Activated T-helper 1 cell treated with Interleukin-2 at 50 U/mL for 16 hours (primary cell): Measurements from ENCODE around the gene PKHD1.

Source experiments
- DNase-seq: peaks from one replicate; pipeline ENCODE4 v3.0.0-alpha.2; 2020; ENCODE audit warnings: low read depth

The PKHD1 gene, protein sequence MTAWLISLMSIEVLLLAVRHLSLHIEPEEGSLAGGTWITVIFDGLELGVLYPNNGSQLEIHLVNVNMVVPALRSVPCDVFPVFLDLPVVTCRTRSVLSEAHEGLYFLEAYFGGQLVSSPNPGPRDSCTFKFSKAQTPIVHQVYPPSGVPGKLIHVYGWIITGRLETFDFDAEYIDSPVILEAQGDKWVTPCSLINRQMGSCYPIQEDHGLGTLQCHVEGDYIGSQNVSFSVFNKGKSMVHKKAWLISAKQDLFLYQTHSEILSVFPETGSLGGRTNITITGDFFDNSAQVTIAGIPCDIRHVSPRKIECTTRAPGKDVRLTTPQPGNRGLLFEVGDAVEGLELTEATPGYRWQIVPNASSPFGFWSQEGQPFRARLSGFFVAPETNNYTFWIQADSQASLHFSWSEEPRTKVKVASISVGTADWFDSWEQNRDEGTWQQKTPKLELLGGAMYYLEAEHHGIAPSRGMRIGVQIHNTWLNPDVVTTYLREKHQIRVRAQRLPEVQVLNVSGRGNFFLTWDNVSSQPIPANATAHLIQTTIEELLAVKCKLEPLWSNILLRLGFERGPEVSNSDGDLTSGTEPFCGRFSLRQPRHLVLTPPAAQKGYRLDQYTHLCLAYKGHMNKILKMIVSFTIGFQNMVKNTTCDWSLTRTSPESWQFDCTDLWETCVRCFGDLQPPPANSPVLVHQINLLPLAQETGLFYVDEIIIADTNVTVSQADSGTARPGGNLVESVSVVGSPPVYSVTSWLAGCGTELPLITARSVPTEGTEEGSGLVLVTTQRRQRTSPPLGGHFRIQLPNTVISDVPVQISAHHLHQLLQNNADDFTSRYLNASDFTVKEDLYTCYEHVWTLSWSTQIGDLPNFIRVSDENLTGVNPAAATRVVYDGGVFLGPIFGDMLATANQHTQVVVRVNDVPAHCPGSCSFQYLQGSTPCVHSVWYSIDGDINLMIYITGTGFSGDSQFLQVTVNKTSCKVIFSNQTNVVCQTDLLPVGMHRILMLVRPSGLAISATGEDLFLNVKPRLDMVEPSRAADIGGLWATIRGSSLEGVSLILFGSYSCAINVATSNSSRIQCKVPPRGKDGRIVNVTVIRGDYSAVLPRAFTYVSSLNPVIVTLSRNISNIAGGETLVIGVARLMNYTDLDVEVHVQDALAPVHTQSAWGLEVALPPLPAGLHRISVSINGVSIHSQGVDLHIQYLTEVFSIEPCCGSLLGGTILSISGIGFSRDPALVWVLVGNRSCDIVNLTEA (N-terminal part only)

DNA sequence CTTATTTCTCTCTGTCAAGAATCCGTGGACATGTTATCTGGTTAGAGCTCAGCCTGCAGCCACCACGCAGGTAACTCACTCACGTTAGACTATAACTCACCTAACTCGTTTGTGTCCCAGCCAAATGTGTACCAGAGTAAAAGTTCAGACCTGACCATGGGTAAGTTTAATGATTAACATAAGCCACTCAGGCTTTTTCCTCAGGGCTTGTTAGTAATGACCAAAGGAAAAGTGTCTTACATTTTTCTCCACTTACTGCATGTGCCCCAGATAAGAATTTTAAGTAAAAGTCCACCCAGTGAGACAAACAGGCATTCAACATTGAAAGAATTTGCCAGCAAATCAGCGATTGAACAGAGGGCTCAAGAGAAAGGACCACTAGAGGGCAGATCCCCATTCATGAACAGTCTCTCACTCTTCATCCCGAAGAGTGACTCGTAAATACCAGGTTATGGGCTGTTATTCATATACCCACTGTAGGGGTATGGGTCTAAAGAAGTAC is at the start of gene PKHD1:
Gene PKHD1, minus strand, starts transcription at position 116 of the 502 bp plus-strand sequence. CDS start 2,680 bp downstream, outside the sequence.
- DNase-seq, result no peak

DNA sequence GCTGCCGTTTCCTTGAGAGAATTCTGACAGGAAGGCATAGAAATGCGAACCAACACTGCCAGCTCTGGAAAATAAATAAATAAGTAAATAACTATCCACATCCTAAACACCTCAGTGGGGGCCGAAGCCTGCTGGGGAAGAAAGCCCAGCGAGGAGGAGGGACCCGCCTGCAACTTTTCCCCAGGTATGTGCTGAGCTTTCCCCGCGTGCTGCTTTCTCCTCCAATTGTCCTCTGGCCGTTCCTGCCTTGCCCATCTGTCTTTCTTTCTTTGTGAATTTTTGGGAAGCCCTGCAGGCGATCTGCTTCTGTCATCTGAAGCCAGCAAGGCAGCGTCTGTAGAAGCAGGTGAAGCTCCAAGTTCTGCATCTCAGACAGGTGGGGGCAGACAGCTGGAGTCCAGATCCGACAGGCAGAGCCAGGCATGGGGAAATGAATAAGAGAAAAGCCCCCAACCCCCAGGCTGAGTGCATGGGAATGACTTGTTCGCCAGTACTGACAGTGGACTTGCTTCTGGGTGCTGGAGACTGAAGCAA is 49.6 kb upstream of the PKHD1 start:
- no peak for DNase-seq

DNA sequence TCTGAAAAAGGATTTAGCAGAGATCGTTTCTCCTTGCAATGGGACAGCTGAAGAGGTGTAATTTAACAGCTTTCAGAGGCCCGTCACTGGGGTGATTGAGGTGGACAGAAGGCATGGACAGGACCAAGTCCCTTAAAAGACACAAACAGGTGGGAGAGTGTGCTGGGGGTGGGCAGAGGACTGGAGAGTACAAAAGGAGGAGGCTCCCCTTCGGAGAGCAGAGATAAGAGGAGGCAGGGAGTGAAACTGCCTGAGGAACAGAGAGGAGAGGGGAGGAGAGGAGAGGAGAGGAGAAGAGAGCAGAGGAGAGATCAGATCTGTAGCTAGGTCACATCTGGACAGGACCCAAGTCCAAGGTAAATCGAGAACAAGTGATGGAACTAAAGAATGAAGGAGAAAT is 48.6 kb upstream of the PKHD1 start:
- DNase-seq, result no peak

DNA sequence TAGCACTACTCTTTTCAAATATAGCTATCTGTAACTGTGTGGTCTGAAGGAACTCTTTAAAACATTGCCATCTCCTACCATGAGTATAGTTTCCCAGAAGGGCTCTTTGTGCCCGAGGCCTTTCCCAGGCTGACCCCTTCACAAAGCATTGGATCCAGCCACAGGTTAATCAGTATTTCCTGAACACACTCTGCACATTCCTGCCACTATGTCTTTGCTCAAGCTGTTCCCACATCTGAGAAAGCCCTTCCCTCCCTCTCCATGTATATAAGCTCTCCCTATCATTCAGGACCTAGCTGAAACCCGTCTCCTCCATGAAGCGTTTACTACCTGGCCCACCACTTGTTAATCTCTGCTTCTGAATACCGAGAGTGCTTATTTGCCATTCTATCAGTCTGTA is 47.8 kb upstream of the PKHD1 start:
- no peak for DNase-seq

DNA sequence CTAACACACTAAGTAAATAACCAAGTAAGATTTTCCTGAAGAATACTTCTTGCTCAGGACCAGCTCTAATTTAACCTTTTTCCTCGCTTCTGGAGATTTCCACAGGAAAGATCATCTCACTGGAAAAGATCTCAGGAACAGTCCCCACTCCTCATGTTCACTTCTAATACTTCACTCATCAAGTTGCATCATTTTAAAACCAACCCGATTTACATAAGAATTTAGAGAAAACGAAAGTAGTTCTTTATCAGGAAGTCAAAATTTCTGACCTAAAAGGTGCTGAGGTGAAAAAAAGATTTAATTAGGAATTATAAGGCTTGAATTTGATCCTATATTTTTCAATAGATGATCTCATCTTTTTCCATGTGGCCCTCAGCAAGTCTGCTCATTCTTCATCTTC is 46.6 kb upstream of the PKHD1 start:
- no peak for DNase-seq

DNA sequence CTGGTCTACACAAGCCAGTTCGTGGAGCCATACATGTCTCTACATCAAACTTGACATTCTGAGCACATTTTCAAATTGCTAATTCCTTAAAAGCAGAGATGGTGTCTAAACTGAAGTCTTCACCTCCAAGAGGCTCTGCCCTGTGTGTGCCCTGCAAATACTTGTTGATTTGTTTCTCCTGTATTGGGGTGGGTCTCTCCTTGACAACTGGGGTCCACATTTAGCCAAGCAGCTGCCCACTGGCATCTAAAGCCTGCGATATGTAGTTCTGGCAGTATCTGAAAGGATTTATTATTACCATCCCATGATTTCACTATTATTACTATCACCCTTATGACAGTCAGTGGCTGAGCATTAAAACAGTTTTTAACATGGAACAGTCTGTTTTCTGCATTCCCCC is 45.9 kb upstream of the PKHD1 start:
- DNase-seq, result no peak

DNA sequence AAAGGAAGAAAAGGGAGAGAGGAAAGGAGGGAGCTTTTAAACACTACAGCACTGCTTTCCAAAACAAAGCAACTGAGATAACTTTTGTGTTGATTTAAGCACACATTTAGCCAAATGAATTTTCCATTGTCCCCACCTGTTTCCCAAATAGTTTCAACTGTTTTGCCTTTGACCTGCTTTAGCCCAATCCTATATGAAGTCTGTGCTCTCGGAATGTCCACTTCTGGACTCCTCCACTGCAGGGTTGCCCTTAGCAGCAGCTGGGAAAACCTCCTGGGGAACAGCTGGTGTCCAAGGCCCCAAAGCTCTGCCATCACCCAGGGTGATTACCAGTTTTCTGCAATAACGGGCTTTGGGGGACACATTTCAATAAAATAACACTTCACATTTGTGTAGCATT is 44.9 kb upstream of the PKHD1 start:
- no peak for DNase-seq

DNA sequence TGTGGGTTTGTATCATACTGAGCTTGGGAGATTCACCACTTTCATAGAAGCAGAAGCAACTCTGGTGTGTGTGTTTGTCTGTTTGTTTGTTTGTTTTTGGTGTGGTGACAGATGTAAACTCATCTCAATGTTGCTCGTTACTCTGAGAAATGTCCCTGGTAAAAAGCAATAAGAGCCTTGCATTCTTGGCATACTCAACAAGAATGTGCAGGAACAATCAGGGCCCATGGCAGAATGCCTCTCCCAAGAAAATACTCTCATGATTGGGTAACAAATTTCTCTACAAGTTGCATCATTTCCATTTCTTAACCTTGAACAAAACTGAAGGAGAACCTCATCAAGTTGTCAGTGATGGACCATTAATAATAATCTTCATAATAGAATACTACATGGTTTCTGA is 43.0 kb upstream of the PKHD1 start:
- no peak for DNase-seq

DNA sequence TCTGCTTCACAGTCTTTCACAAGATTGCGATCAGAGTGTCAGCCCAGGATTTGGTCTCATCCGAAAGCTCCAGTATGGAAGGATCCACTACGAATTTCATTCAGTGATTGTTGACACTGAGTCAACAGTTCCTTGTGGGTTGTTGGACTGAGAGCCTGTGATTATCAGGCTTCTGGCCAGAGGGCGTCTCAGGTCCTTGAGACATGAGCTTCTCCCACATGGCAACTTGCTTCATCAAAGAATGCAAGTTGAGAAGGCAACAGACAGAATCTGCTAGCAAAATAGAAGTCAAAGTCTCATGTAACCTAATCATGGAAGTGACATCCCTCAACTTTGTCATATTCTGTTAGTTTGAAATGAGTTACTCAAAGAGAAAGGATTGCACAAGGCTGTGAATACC is 40.5 kb upstream of the PKHD1 start:
- DNase-seq, result no peak

DNA sequence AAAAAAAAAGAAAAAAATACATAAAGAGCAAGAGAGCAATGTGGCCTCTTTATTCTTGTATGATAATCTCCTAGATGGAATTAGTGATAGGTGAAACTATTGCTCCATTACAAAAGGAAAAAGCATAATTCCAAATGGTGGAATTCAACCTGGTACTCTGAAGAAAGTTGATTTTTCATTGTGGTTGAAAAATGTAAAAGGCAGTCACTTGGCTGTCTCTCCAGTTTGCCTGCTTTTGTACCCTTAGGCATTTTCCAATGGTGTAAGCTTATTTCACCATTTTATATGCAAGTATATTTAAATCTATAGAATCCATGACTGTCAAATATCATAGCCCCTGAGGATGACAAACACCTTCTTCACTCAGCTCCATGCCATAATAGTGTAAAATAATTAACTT is 38.8 kb upstream of the PKHD1 start:
- DNase-seq, result no peak

DNA sequence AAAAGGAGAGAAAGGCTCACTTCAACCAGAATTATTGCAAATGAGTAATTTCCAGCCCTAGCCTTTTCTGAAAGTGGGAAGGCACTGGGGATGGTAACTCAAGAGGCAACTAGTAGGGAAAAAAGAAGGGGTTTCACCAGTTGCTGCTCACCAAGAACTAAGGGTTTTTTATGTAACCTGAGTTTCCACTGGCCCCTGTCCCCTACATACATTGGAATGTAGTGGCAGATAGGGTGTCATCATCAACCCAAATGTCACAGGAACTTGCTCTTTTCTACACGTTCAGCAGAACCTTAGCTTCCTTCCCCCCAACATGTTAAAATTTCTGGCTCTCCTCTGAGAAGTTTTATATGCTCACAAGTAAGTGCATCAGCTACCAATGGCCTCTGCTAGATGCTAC is 38.2 kb upstream of the PKHD1 start:
- no peak for DNase-seq

DNA sequence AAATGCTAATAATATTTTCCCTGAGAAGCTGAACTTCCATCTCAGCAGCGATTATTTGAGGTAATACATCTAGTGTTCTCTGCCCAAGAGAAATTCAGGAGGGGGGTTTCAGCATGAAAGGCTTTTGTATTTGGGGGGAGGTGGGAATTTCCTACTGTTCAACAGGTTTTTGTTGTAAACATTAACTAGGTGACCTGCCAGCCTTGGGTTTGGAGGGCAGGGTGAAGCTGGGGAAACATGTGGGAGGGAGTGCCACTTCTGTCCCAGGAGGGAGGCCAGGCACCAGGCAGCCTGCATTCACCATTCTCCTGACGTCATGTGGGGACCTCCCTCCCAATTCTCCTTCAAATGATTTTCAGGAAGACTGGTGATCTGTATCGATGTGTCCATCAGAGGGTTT is 37.7 kb upstream of the PKHD1 start:
- DNase-seq, result no peak

DNA sequence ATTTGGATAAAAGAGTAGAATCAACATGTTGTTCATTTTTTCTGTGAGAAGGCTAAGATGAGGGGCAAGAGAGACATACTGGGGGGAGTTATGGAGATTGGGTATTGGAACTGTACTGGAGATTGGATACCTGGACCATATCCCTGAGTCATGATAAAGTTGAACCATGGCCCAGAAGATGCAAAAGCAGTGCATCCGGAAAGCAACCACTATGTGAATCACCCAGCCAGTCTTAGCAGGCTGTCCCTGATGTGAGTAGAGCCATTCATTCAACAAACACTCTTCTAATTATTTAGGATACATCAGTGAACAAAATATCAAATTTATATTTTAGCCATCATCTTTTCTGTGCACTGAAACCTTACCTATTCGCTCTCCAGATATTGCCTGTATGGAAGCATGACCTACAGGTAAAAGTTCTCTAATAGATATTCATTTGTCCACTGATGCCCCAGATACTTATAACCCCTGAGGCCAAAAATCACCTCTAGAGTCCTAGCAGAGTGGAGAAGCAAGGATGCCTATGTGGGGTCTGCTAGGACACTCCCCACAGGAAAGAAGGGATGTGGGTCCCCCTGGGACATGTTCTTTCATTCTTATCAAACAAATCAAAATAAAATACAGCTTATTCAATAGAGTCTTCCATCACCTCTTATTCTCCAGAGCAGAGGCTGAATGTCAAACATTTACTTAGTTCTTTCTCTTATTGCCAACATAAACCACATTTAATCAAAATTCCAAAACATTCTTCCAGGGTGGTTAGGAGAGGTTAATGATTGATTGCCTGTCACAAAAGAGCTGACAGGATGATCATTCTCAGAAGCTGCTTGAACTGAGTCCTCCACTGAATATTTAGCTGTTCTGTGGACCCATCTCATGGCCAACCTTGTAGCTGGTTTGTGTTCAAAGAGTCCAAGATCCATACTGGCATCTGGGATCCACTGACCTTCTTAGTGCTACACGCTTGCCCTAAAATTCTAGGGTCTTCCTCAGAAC is 37.0 kb upstream of the PKHD1 start:
- no peak for DNase-seq

DNA sequence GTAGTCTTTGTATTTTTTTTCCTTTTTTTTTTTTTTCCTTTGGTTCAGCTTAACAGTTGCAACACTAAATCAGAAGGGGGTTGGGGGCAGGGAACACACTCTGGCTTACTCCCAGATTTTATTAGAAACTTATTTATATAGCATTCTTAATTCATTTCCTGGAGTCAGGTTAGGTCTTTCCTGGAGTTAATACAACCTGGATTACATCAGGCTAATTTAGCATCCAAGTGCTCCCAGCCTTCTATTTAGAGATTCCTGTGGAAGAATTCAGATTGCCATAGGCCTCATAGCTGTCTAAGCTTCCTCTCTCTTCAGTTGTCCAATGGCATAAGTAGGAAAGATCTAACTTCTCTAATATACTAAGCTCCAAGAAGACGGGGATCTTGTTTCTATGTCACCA is 35.8 kb upstream of the PKHD1 start:
- DNase-seq, result no peak

DNA sequence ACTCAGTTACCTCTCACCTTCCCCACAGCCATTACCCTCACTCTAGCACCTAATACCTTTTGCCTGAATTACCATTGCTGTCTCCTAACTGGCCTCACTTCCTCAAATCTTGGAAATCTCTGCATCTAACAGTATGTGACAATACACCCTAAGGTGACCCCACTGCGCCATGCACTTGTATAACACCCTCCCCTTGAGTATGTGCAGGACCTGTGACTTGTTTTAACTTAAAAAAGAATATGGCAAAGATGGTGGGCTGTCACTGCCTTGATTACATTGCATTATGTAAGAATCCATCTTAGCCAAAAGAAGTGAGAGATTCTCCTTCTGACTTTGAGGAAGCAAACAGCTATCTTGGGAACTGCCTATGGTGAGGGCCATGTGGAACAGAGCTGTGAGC is 29.9 kb upstream of the PKHD1 start:
- DNase-seq, result no peak

DNA sequence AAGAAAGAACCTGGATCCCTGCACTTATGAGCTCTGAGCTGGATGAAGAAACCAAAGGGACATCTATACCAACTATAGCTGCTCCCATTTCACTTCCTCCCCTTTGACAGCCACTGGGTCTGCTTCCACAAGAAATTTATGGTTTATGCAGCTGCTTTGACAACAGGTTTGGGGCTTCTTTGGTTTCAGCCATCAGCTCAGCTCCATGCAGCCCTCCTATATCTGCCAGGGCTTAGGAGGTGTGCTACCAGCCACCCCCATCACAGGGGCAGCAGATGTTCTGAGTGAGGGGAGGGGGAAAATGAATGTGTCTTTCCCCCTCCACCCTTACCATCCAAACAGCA is 29.2 kb upstream of the PKHD1 start:
- no peak for DNase-seq

DNA sequence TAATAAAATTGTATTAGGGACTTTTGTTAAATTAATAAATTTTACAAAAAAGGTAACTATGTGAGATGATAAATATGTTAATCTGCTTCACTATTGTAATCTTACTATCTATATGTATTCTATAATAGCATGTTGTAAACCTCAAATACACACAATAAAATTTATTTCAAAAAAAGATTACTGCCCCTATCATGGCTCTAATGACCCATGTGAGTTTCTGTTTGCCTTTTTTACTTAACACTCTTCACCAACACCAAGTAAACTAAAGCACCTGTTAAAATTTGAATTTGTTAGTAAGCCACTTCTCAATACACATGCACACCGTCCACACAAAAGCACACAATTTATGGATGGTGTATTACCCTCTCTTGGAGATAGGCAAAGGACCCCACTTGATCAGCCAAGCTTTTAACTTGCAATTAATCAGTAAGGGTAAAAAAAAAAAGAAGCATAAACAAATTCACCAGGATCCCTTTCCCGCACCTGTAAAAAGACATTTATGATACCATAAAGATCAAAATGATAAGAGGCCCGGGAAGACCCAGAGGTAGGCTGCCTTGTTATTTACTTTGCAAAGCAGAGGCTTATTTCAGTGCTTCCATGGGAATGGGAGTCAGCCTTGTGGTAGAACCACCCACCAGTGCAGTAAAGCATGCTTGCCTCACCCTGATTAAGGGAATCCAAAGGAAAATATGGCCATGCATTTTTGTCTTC is 28.6 kb upstream of the PKHD1 start:
- DNase-seq, result no peak

DNA sequence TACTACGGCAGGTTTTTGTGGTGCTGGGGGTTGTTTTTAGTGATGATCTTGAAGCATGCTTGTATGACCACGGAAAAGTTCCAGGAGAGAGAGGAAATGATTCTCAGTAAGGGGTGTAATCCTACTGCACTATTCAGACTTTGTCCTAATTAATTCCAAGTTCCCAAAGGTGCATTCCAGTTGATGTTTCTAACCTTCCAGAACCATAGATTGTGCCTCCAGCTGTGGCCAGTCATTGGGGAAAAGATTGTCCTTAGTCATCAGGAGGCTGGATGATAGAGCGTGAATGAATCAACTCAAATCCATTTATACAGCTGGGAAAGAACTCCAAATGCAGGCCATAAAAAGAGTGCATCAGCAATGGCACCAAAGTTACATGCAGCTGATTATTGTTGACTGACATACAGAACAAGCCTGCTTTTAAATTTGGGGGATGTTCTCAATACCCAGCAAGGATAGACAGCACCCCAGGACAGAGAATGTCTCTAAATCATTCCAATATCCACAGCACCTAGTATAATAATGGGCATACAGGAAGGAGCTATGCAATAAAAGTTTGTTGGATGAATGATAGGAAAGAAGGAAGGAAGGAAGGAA is 27.8 kb upstream of the PKHD1 start:
- no peak for DNase-seq

DNA sequence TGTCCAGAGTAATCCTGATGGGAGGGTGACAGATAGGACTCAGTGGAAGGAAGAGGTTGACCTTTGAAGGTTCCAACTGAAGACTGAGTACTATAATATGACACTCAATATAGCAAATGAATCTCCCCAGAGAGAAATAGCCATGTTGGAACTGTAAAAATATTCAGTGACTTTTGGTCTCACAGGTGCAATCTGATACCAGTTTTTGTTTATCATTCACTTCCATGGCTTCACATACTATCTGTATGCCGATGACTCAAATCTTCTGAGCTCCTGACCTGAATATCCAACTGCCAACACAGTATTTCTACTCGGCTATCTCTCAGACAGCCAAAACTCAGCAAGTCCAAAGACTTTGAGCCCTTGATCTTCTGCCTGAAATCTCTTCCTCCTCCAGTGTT is 21.8 kb upstream of the PKHD1 start:
- no peak for DNase-seq

DNA sequence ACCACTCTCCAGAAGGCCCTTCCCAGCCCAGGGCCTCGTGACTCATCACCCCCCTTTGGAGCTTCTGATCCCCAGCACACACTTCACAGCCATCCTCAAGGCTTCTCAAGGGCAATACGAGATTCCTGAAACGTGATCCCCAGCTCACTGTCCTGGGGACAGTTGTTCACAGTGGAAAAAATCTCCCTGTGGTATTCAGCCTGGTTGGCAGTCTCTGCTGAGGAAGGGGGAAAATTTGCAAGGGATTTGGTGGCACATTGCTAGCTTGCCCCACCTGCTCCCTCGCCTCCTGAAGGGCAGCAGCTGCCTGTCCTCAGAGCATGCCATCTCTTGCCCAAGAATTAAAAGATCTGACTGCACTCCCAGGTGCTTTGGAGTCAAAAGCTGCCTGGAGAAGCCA is 20.7 kb upstream of the PKHD1 start:
- DNase-seq, result no peak
